Suprapubic skin (tissue), 4 donors: ENCODE data around the gene MSMP. TPM values are rescaled to one million over a fixed set of nuclear protein-coding genes. Genes with fewer than 3 reads are reported as not detected.

ENCODE experiments used
- DNase-seq, 2 donors: peaks; one replicate each; pipeline ENCODE4 v3.0.0-alpha.2; 2019; ENCODE audit warnings: low spot score in 2 of 2
- H3K27ac ChIP-seq: fragments of 200-600 bp; sonication (generic); one replicate; pipeline ENCODE4 v1.5.1; 2019
- H3K27me3 ChIP-seq: fragments of 200-600 bp; sonication (generic); one replicate; pipeline ENCODE4 v1.5.1; 2019
- H3K36me3 ChIP-seq: fragments of 200-600 bp; sonication (generic); one replicate; pipeline ENCODE4 v1.5.1; 2019
- H3K4me1 ChIP-seq: fragments of 200-600 bp; sonication (generic); one replicate; pipeline ENCODE4 v1.5.1; 2019
- H3K4me3 ChIP-seq: fragments of 200-600 bp; sonication (generic); one replicate; pipeline ENCODE4 v1.5.1; 2019; ENCODE audit warnings: mild to moderate bottlenecking
- H3K9me3 ChIP-seq: fragments of 200-600 bp; sonication (generic); one replicate; pipeline ENCODE4 v1.5.1; 2019
- EP300 ChIP-seq: sonication (generic); formaldehyde crosslinking; IDR thresholded peaks from one replicate; pipeline ENCODE4 v1.6.1; 2017; ENCODE audit warnings: antibody characterized with exemption
- POLR2A ChIP-seq, 2 donors: fragments of 450-650 bp; IDR thresholded peaks; one replicate each; pipeline ENCODE4 v1.6.1; 2017; ENCODE audit warnings: antibody characterized with exemption in 2 of 2, mild to moderate bottlenecking in 2 of 2, moderate library complexity in 2 of 2
- POLR2AphosphoS5 ChIP-seq, 3 donors: sonication (generic); formaldehyde crosslinking; IDR thresholded peaks; one replicate each; pipeline ENCODE4 v1.6.1; 2017; ENCODE audit warnings: antibody characterized with exemption in 3 of 3
- WGBS: methylation state at CpG from one replicate; pipeline ENCODE4 v1.1.5; 2018; 5-methylcytosine and 5-hydroxymethylcytosine counted together
- total RNA-seq, 4 donors: library from RNA; depleted of rRNA; stranded (reverse); fragments of >200 nt; gene quantifications; one replicate each; pipeline ENCODE4 v1.1.0, GENCODE V29; 2016
- TF ChIP-seq, protein P1 (sequence below), 2 donors: fragments of 200-600 bp in 1 of 2; fragments of 450-650 bp in 1 of 2; sonication (generic) in 1 of 2; IDR thresholded peaks; one replicate each; pipeline ENCODE4 v1.5.1; 2016 to 2019; ENCODE audit warnings: antibody characterized with exemption in 2 of 2, mild to moderate bottlenecking in 1 of 2, moderate library complexity in 1 of 2

Gene MSMP
- total RNA-seq, 4 donors from 2014 or later, result not detected

DNA sequence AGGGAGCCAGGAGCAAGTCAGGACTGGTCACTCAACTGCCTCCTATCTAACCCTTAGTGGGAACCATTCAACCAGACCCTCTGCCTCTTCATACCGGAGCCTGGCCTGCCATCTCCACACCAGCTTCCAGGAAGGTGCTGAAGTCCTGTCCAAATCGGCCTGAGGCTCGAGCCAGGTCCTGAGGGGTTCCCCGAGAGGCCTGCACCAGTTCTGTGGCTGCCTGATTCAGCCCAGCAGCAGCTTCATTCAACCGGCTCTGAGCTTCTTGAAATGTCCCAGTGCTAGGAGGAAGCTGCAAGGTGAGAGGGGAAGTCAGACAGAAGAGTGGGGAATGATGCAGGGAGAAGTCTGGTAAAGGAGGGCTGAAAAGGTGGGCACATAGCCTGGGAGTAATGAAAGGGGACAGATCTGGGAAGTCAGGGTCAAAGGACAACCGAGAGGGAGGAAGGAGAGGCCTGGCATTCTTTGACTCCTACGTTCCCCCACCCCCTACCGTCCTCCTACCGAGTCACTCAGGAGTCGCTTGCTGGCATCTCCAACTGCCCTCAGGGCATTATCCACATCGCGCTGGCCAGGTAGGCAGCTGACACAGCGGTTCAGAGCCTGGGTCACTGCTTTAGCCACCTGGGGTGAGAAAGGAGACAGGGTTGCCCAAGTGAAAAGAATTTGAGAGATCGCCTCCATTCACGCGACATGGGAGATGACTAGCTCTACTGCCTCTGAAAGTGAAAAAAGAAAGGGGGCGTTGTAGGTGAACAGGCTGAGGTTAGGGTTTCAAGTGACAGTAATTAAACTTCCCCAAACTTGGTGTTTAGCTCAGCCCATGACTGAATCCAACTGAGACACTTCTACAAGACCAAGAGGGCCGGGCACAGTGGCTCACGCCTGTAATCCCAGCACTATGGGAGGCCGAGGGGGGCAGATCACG lies 42.3 kb downstream of the MSMP start:
- no peak for DNase-seq
- Histone ChIP-seq H3K27ac (no peak overlapping the region), H3K9me3 (no peaks in the 10 kb centered on the region), H3K27me3 (no peaks in the 10 kb centered on the region), H3K4me1 (no peaks in the 10 kb centered on the region), H3K36me3 (peaks cover 98% of the 10 kb centered on the region), H3K4me3 (no peak overlapping the region)
- 78% methylated on average over 20 of the region's 21 CpGs for WGBS
- TF ChIP-seq POLR2AphosphoS5 (IDR thresholded peaks at IDR 0.05), result no peak
- TF ChIP-seq, protein P1, sequence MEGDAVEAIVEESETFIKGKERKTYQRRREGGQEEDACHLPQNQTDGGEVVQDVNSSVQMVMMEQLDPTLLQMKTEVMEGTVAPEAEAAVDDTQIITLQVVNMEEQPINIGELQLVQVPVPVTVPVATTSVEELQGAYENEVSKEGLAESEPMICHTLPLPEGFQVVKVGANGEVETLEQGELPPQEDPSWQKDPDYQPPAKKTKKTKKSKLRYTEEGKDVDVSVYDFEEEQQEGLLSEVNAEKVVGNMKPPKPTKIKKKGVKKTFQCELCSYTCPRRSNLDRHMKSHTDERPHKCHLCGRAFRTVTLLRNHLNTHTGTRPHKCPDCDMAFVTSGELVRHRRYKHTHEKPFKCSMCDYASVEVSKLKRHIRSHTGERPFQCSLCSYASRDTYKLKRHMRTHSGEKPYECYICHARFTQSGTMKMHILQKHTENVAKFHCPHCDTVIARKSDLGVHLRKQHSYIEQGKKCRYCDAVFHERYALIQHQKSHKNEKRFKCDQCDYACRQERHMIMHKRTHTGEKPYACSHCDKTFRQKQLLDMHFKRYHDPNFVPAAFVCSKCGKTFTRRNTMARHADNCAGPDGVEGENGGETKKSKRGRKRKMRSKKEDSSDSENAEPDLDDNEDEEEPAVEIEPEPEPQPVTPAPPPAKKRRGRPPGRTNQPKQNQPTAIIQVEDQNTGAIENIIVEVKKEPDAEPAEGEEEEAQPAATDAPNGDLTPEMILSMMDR (IDR thresholded peaks at IDR 0.05), result no peak
- no peak for TF ChIP-seq POLR2A (IDR thresholded peaks at IDR 0.05)
- TF ChIP-seq EP300, result no peak

DNA sequence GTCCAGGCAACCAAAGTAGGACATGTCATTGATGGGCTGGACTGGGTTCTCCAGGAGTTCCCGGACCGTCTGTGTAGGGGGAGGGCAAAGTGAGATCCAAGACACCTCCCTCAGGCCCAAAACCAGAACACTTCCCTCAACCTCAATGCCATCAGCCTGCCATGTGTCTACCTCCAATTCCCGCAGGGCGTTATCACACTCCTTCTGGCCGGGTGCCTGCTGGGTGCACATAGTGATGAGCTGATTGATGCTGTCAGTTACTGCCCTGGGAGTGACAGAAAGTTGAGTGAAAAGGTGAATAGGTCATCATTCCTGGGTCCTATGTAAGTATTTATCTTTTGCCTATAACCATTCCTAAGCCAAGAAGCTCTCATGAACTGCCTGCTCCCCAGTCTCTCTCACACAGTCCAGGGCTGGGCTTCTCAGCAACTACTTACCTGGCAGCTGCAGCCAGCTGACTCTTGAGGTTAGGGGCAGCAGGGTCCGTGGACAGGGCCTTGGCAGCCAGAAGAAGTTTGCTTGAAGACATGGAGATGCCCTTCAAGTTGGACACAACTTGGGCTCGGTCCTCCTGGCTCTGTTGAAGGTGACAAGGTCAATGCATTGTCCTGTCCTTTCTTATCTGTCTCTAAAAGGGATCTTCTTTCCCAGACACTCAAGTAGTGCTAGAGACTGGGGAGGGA lies 43.1 kb downstream of the MSMP start:
- Histone ChIP-seq H3K27ac (no peak overlapping the region), H3K4me1 (no peaks in the 10 kb centered on the region), H3K9me3 (no peaks in the 10 kb centered on the region), H3K36me3 (peaks cover 98% of the 10 kb centered on the region), H3K27me3 (no peaks in the 10 kb centered on the region), H3K4me3 (no peak overlapping the region)
- TF ChIP-seq EP300, result no peak
- TF ChIP-seq, protein P1 (IDR thresholded peaks at IDR 0.05), result no peak
- TF ChIP-seq POLR2A (IDR thresholded peaks at IDR 0.05), result no peak
- no peak for TF ChIP-seq POLR2AphosphoS5 (IDR thresholded peaks at IDR 0.05)
- WGBS, result 75% methylated on average over 5 of the region's 7 CpGs
- DNase-seq, result no peak

DNA sequence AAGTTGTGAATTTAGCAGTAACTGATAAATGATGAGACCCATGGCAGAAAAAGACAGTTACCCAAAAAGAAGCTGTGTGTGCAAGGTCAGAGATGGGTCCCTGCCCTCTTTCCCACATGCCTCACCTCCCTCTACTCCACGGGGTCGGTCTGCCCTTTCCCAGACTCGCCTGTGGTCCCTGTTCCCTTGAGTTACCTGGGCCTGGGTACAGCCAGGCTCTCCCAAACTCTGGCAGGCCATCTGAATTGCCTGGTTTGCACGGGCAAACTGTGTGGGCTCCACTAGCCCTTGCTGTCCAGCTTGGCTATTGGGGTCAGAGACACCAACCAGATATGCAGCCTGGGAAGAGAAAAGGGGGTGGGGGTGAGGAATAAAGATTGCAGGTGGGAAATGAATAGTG lies 45.9 kb downstream of the MSMP start:
- no peaks in the 10 kb centered on the region for H3K4me1 ChIP-seq
- no peak overlapping the region for H3K4me3 ChIP-seq
- H3K9me3 ChIP-seq, result no peaks in the 10 kb centered on the region
- H3K36me3 ChIP-seq, result peaks cover 98% of the 10 kb centered on the region
- no peak overlapping the region for H3K27ac ChIP-seq
- TF ChIP-seq POLR2A (IDR thresholded peaks at IDR 0.05), result no peak
- no peak for TF ChIP-seq POLR2AphosphoS5 (IDR thresholded peaks at IDR 0.05)
- no peak for TF ChIP-seq EP300
- TF ChIP-seq, protein P1 (IDR thresholded peaks at IDR 0.05), result no peak
- WGBS, result 100% methylated on average over 4 of the region's 4 CpGs
- no peak for DNase-seq
- no peaks in the 10 kb centered on the region for H3K27me3 ChIP-seq

DNA sequence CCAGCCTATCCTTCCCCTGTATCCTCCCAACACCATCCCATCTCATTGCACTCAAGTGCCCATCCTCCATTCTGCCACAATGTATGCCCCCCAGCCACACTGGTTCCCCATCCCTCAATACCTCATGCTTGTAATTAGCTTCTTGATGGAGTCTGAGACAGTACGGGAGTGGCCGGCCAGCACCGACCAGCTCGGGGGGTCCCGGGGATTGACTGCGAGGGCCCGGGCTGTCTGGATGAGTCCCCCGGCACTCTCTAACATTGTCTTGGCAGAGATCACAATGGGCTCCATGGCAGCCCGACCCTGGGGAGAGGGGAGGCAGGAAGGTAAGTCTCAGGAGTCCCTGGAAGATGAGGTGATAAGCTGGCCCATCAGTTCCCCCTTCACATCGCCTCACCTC lies 47.1 kb downstream of the MSMP start:
- no peak for DNase-seq
- no peaks in the 10 kb centered on the region for H3K27me3 ChIP-seq
- TF ChIP-seq POLR2A (IDR thresholded peaks at IDR 0.05) (no peak), POLR2AphosphoS5 (IDR thresholded peaks at IDR 0.05) (no peak), EP300 (no peak)
- TF ChIP-seq, protein P1 (IDR thresholded peaks at IDR 0.05), result no peak
- no peaks in the 10 kb centered on the region for H3K4me1 ChIP-seq
- peaks cover 98% of the 10 kb centered on the region for H3K36me3 ChIP-seq
- no peak overlapping the region for H3K27ac ChIP-seq
- no peaks in the 10 kb centered on the region for H3K9me3 ChIP-seq
- WGBS, result 95% methylated on average over 10 of the region's 10 CpGs
- H3K4me3 ChIP-seq, result no peak overlapping the region

DNA sequence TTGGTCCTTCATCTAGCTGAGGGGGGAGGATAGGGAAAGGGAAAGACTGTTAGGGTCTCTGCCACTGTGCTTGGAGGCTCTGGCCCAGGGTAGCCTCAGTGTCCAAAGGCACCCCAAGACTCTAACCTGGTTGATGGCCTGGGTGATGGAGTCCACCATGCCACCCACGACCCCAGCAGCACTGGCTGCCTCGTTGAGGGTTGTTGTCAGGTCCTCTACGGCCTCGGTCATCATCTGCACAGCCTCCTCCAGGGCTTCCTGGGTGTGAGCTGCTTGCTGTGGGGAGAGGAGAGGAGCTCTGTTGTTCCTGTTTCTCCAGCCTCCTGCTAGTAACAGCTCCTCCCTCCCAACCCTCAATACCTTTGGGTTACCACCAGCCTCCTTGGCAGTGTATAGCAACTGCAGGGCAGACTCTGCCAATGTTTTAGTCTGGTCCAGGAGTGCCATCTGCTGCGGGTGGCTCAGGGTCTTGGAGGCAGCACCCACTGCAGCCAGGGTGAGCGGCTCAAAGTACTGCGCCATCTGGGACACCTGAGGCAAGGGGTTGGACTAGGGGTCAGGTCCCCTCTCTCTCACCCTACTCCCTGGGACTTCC lies 48.1 kb downstream of the MSMP start:
- no peak for DNase-seq
- no peak overlapping the region for H3K27ac ChIP-seq
- no peaks in the 10 kb centered on the region for H3K4me1 ChIP-seq
- H3K27me3 ChIP-seq, result no peaks in the 10 kb centered on the region
- TF ChIP-seq, protein P1 (IDR thresholded peaks at IDR 0.05), result no peak
- no peak for TF ChIP-seq POLR2AphosphoS5 (IDR thresholded peaks at IDR 0.05)
- no peak for TF ChIP-seq POLR2A (IDR thresholded peaks at IDR 0.05)
- TF ChIP-seq EP300, result no peak
- WGBS, result 80% methylated on average over 4 of the region's 7 CpGs
- H3K9me3 ChIP-seq, result no peaks in the 10 kb centered on the region
- H3K36me3 ChIP-seq, result peaks cover 98% of the 10 kb centered on the region
- no peak overlapping the region for H3K4me3 ChIP-seq
